ENCODE data around the gene KCNA3. TPM values are rescaled to one million over a fixed set of nuclear protein-coding genes. Genes with fewer than 3 reads are reported as not detected.

Gene KCNA3
- total RNA-seq, 1 experiment from 2014 or later = not detected

DNA sequence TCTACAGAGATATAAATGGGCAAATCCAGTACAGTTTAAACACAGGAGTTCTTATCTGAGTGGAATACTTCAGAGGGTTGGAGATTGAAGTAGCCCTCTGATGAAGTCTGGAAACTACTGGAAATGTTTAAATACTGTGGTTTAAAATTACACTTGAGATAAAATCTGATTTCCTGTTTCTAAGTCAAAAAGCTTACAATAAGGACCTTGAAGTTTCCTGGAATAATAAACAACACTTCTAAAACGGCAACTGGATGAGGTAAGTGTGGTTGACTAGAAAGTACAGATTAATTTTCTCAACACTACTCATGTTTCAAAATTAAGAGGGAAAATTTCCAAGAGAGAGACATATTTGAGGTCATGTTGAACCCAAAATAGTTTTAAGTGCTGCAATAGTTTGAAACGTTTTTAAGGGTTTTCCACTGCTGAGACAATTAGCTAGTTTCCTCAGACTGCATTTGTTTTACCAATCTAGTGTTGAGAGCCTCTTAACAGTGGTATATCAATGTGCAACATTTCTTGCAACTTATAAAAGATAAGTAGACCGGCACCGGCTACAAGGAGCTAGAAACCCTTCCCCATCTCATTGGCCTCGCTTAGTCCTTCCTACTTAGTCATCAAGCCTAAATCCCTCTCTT lies 27.4 kb downstream of the KCNA3 start:
- POLR2A ChIA-PET (ENCODE audit: unreplicated experiment) = no interaction called here
- Histone ChIP-seq H3K79me2 (ENCODE audit: low read length) (no peaks in the 10 kb centered on the region), H4K20me1 (ENCODE audit: low read length) (no peaks in the 10 kb centered on the region), H3K27me3 (ENCODE audit: low read length) (peaks cover 17% of the 10 kb centered on the region), H3K9me2 (replicated peaks; ENCODE audit: low read length) (no peaks in the 10 kb centered on the region), H3K4me1 (ENCODE audit: insufficient read depth, low read length) (peaks cover 3% of the 10 kb centered on the region; the same call in 1 of the 2 replicates), H3K4me3 (ENCODE audit: low read length) (no peak overlapping the region), H3K4me2 (ENCODE audit: low read length) (no peak overlapping the region), H3K27ac (ENCODE audit: low read length) (no peak overlapping the region), H3K36me3 (ENCODE audit: low read depth, low read length) (no peaks in the 10 kb centered on the region), H3F3A (ENCODE audit: low read length, unreplicated experiment) (no peaks in the 10 kb centered on the region), H2AFZ (ENCODE audit: low read length) (no peak overlapping the region), H3K9ac (ENCODE audit: low read length) (no peak overlapping the region), H3K9me3 (ENCODE audit: low read length) (no peaks in the 10 kb centered on the region)
- CTCF ChIA-PET = no interaction called here
- DNase-seq = no peak
- BruUV-seq (replicated peaks) = no TSS peak
- intact Hi-C loops (cut with micrococcal nuclease) = no loop called here
- ATAC-seq = no peak
- no peak for TF ChIP-seq EZH2 (IDR thresholded peaks at IDR 0.05; ENCODE audit: low read length, unreplicated experiment)
- TF ChIP-seq EZH2phosphoT487 (IDR thresholded peaks at IDR 0.05; ENCODE audit: borderline replicate concordance, low read length) = no peak
- TF ChIP-seq, protein P1, sequence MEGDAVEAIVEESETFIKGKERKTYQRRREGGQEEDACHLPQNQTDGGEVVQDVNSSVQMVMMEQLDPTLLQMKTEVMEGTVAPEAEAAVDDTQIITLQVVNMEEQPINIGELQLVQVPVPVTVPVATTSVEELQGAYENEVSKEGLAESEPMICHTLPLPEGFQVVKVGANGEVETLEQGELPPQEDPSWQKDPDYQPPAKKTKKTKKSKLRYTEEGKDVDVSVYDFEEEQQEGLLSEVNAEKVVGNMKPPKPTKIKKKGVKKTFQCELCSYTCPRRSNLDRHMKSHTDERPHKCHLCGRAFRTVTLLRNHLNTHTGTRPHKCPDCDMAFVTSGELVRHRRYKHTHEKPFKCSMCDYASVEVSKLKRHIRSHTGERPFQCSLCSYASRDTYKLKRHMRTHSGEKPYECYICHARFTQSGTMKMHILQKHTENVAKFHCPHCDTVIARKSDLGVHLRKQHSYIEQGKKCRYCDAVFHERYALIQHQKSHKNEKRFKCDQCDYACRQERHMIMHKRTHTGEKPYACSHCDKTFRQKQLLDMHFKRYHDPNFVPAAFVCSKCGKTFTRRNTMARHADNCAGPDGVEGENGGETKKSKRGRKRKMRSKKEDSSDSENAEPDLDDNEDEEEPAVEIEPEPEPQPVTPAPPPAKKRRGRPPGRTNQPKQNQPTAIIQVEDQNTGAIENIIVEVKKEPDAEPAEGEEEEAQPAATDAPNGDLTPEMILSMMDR (conservative IDR thresholded peaks at IDR 0.05; ENCODE audit: low read depth, low read length) = no peak

DNA sequence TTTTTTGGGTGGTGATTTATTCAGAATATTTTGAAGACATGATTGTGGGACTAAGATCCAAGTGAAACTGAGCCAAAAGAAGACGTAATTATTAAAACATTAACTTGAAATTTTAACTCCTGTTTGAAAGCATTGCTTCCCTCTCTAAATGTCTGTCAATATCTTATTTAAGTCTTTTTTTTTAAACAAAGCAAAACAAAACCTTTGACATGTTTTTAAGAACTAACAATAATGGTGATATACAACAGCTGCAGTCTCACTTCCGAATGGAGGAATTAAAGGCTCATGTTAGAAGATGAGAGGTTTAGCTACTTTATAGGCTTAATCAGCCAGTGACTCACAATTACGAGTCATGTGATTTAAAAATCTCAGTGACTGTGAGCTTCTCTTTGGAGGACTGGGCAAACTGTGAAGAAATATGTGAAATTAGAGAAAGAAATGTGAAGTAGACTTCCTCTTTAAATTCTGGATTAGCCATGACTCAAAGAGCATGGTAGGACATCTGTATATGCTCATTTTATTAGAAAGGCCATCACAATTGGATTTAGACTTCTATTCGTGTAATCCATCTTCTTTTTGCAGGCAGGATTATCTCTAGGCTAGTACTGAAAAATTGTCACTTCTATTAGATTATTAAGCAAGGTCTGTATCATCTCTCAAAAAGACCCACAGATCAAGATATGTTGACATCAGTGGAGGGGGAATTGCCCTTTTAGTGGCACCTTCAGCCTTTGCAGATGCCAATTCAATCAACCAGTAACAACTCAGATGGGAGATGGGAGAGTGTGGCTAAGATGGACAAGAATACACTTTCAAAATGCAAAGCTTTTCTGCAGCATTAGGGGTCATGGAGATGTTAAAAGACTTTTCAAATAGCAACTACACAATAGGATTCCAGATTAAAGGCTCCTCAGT lies 28.7 kb downstream of the KCNA3 start:
- Histone ChIP-seq H3K36me3 (ENCODE audit: low read depth, low read length) (no peaks in the 10 kb centered on the region), H3K9me2 (replicated peaks; ENCODE audit: low read length) (no peaks in the 10 kb centered on the region), H3F3A (ENCODE audit: low read length, unreplicated experiment) (no peaks in the 10 kb centered on the region), H3K4me3 (ENCODE audit: low read length) (no peak overlapping the region), H3K4me1 (ENCODE audit: insufficient read depth, low read length) (peaks cover 3% of the 10 kb centered on the region; the same call in 1 of the 2 replicates), H3K27me3 (ENCODE audit: low read length) (peaks cover 27% of the 10 kb centered on the region), H2AFZ (ENCODE audit: low read length) (no peak overlapping the region), H3K27ac (ENCODE audit: low read length) (no peak overlapping the region), H3K79me2 (ENCODE audit: low read length) (no peaks in the 10 kb centered on the region), H3K9me3 (ENCODE audit: low read length) (no peaks in the 10 kb centered on the region), H3K9ac (ENCODE audit: low read length) (no peak overlapping the region), H4K20me1 (ENCODE audit: low read length) (no peaks in the 10 kb centered on the region), H3K4me2 (ENCODE audit: low read length) (no peak overlapping the region)
- POLR2A ChIA-PET (ENCODE audit: unreplicated experiment) = no interaction called here
- intact Hi-C loops (cut with micrococcal nuclease) = no loop called here
- peak; percentile 78 for DNase-seq
- CTCF ChIA-PET = no interaction called here
- no TSS peak for BruUV-seq (replicated peaks)
- no peak for TF ChIP-seq EZH2phosphoT487 (IDR thresholded peaks at IDR 0.05; ENCODE audit: borderline replicate concordance, low read length)
- no peak for TF ChIP-seq EZH2 (IDR thresholded peaks at IDR 0.05; ENCODE audit: low read length, unreplicated experiment)
- TF ChIP-seq, protein P1 (conservative IDR thresholded peaks at IDR 0.05; ENCODE audit: low read depth, low read length) = no peak
- peak; percentile 71 for ATAC-seq

All from PC-3 (cell line).